Endothelial cell of umbilical vein (primary cell): Measurements from ENCODE around the gene TBCD. TPM values are rescaled to one million over a fixed set of nuclear protein-coding genes. Genes with fewer than 3 reads are reported as not detected.

ENCODE experiments used
- BruUV-seq: library from RNA; stranded (reverse); fragments of 400-500 nt; replicated peaks from 2 replicates; lab custom pipeline; 2021; lab: Mats Ljungman, UMichigan
- CTCF ChIA-PET: fragments of 300-600, 350-600 bp; sonication (Branson Sonifier 250); formaldehyde crosslinking; loops from one replicate; lab custom pipeline; 2021; ENCODE audit warnings: antibody characterized with exemption, inconsistent platforms; lab: Charles Lee
- POLR2A ChIA-PET: fragments of 300-600, 350-600 bp; sonication (Branson Sonifier 250); formaldehyde crosslinking; loops from one replicate; lab custom pipeline; 2021; ENCODE audit warnings: antibody characterized with exemption, inconsistent platforms; lab: Charles Lee
- DNase-seq: peaks from one replicate; pipeline ENCODE4 v3.0.0-alpha.2; 2011; ENCODE audit warnings: low read depth, low spot score
- FAIRE-seq: peaks from 2 replicates; lab custom pipeline; 2011; peaks lifted over from hg19 to GRCh38; lab: Jason Lieb, UNC
- H2AFZ ChIP-seq: 2 replicates; pipeline ENCODE4 v1.6.0; 2012; ENCODE audit warnings: low read depth, low read length, control low read depth, inconsistent platforms
- H3K27ac ChIP-seq: 2 replicates; pipeline ENCODE4 v1.5.1; 2011; ENCODE audit warnings: low read depth, mild to moderate bottlenecking, control low read depth, low read length, moderate library complexity; ENCODE audit not compliant: insufficient read depth
- H3K27me3 ChIP-seq, 2 experiments: 2 replicates each; pipeline versions ENCODE4 v1.6.0 to v1.6.1; 2011; ENCODE audit warnings: low read length in 2 of 2, mixed read lengths in 1 of 2; ENCODE audit not compliant: control insufficient read depth in 2 of 2, insufficient read depth in 2 of 2
- H3K36me3 ChIP-seq, 2 experiments: 2 replicates in 1 of 2; 3 replicates in 1 of 2; pipeline ENCODE4 v1.5.1; 2011; ENCODE audit warnings: low read length in 2 of 2, mild to moderate bottlenecking in 1 of 2, moderate library complexity in 1 of 2; ENCODE audit not compliant: control insufficient read depth in 2 of 2, insufficient read depth in 2 of 2; ENCODE audit errors: extremely low read depth in 1 of 2
- H3K4me1 ChIP-seq: 3 replicates; pipeline ENCODE4 v1.5.1; 2011; ENCODE audit warnings: mild to moderate bottlenecking, low read length; ENCODE audit not compliant: control insufficient read depth, insufficient read depth; ENCODE audit errors: extremely low read depth
- H3K4me2 ChIP-seq: 2 replicates; pipeline ENCODE4 v1.6.1; 2011; ENCODE audit warnings: low read length, control low read depth, mixed read lengths; ENCODE audit not compliant: insufficient read depth
- H3K4me3 ChIP-seq, 3 experiments: fragments of 200-600 bp in 1 of 3; sonication (generic), shearing (Covaris generic) in 1 of 3; replicated peaks in 1 of 3; 2 replicates each; pipeline ENCODE4 v1.5.1; 2011 to 2016; ENCODE audit warnings: control low read depth in 3 of 3, low read length in 3 of 3, mild to moderate bottlenecking in 2 of 3, inconsistent platforms in 1 of 3, low read depth in 1 of 3, moderate library complexity in 1 of 3; ENCODE audit not compliant: insufficient read depth in 1 of 3
- H3K79me2 ChIP-seq: 2 replicates; pipeline ENCODE4 v1.6.0; 2012; ENCODE audit warnings: low read length, inconsistent platforms; ENCODE audit not compliant: control insufficient read depth, insufficient read depth
- H3K9ac ChIP-seq: replicated peaks from 2 replicates; pipeline ENCODE3; 2011; ENCODE audit warnings: low read length, control low read depth; ENCODE audit not compliant: insufficient read depth; ENCODE audit errors: extremely low read depth
- H3K9me1 ChIP-seq: replicated peaks from 3 replicates; pipeline ENCODE4 v1.6.0; 2011; ENCODE audit warnings: mild to moderate bottlenecking, low read length; ENCODE audit not compliant: control insufficient read depth, insufficient read depth; ENCODE audit errors: extremely low read depth
- H3K9me3 ChIP-seq: replicated peaks from 2 replicates; pipeline ENCODE4 v1.5.1; 2012; ENCODE audit warnings: low read length, inconsistent platforms; ENCODE audit not compliant: control insufficient read depth, insufficient read depth
- H4K20me1 ChIP-seq: replicated peaks from 2 replicates; pipeline ENCODE3; 2011; ENCODE audit warnings: mild to moderate bottlenecking, low read length; ENCODE audit not compliant: control insufficient read depth, insufficient read depth; ENCODE audit errors: extremely low read depth
- CTCF ChIP-seq, 2 donors: IDR thresholded peaks; 1 replicate in 1 of 2; 2 replicates in 1 of 2; pipeline ENCODE4 v1.5.1; 2011; ENCODE audit warnings: low read length in 2 of 2, mild to moderate bottlenecking in 2 of 2, moderate library complexity in 2 of 2, control low read depth in 1 of 2, inconsistent platforms in 1 of 2, low read depth in 1 of 2; ENCODE audit not compliant: insufficient read depth in 1 of 2; ENCODE audit errors: extremely low read depth in 1 of 2
- EZH2 ChIP-seq: IDR thresholded peaks from 2 replicates; pipeline ENCODE4 v1.6.1; 2012; ENCODE audit warnings: borderline replicate concordance, low read depth, mild to moderate bottlenecking, moderate library complexity, low read length, inconsistent platforms; ENCODE audit not compliant: severe bottlenecking
- FOS ChIP-seq: IDR thresholded peaks from 2 replicates; pipeline ENCODE4 v1.6.1; 2011; ENCODE audit warnings: mild to moderate bottlenecking, low read length, moderate library complexity, borderline replicate concordance; ENCODE audit not compliant: insufficient read depth
- GATA2 ChIP-seq: IDR thresholded peaks from 2 replicates; pipeline ENCODE4 v1.7.0; 2011; ENCODE audit warnings: low read depth, mild to moderate bottlenecking, moderate library complexity, mixed read lengths, low read length; ENCODE audit not compliant: insufficient read length, insufficient read depth
- JUN ChIP-seq: IDR thresholded peaks from 2 replicates; pipeline ENCODE4 v1.6.1; 2011; ENCODE audit warnings: borderline replicate concordance, low read depth; ENCODE audit not compliant: insufficient read length, insufficient read depth
- MAX ChIP-seq: IDR thresholded peaks from 2 replicates; pipeline ENCODE4 v1.6.1; 2011; ENCODE audit not compliant: insufficient read depth, insufficient read length
- MYC ChIP-seq: IDR thresholded peaks from one replicate; pipeline ENCODE4 v1.6.1; 2011; ENCODE audit warnings: mild to moderate bottlenecking, low read depth, low read length
- POLR2AphosphoS5 ChIP-seq: IDR thresholded peaks from 2 replicates; pipeline ENCODE4 v1.6.1; 2012; ENCODE audit warnings: low read depth, mild to moderate bottlenecking, control low read depth, low read length, moderate library complexity; ENCODE audit not compliant: insufficient read depth
- dilution Hi-C: fragments of 300-500 bp; cut with MboI; formaldehyde crosslinking; loops from one replicate; pipeline ENCODE4 v1.15.0; 2019; ENCODE audit warnings: low sequenced_read_pairs; ENCODE audit not compliant: extremely low pct_ligation_motif_present
- intact Hi-C: fragments of 100-400 bp; cut with micrococcal nuclease; formaldehyde crosslinking; loops from one replicate; pipeline ENCODE4 v1.10.0; 2022
- polyA plus RNA-seq, 4 experiments: library from polyadenylated mRNA; depleted of rRNA in 3 of 4; stranded (reverse) in 3 of 4; unstranded in 1 of 4; fragments of >200 nt; gene quantifications; 2 replicates each; pipeline versions ENCODE4 v1.2.1 to v1.2.3, GENCODE V29; 2011 to 2012; ENCODE audit warnings: missing spikeins in 1 of 4
- total RNA-seq: library from RNA; stranded (reverse); gene quantifications from 2 replicates; pipeline ENCODE4 v1.2.3, GENCODE V29; 2021

Gene TBCD
- total and polyA plus RNA-seq, 2 donors (not counting 3 experiments of a cell fraction or from before 2014, with no cell fraction given): 121 to 145 TPM

GRCh38 chr17:82935966-82936767, 184.3 kb downstream of the TBCD start:
- POLR2A ChIA-PET: no interaction called here
- Histone ChIP-seq H3K4me3 (no peak overlapping the region), H4K20me1 (no peaks in the 10 kb centered on the region), H3K4me2 (no peak overlapping the region), H3K4me1 (peaks cover 5% of the 10 kb centered on the region), H3K9me3 (no peaks in the 10 kb centered on the region), H3K9me1 (no peaks in the 10 kb centered on the region), H3K27ac (no peak overlapping the region), H3K27me3 (no peaks in the 10 kb centered on the region), H3K36me3 (peaks cover 2 to 41% of the 10 kb centered on the region in 2 experiments), H2AFZ (no peak overlapping the region), H3K9ac (no peak overlapping the region), H3K79me2 (no peaks in the 10 kb centered on the region)
- FAIRE-seq (no peak), DNase-seq (no peak)
- no TSS peak for BruUV-seq
- intact Hi-C loops: no loop called here
- CTCF ChIA-PET: interaction anchor here (2.0 kb wide), 1 partner anchor 154 kb away, joined by 4 read pairs; no protein-coding TSS in a partner anchor
- dilution Hi-C loops: no loop called here
- TF ChIP-seq JUN (no peak), MAX (no peak), GATA2 (no peak), CTCF (IDR thresholded peaks at IDR 0.05; ENCODE audit: extremely low read depth in 1 of 2, insufficient read depth in 1 of 2, low read depth in 1 of 2, low read length in 2 of 2) (no peak), POLR2AphosphoS5 (no peak), FOS (no peak), MYC (no peak), EZH2 (no peak)
